Panc1 (cell line): ENCODE measurements around the gene RABGGTA.

Source experiments
- POLR2AphosphoS5 ChIP-seq: IDR thresholded peaks from 2 replicates; pipeline ENCODE4 v1.6.1; 2012; ENCODE audit warnings: mild to moderate bottlenecking, low read depth, low read length, moderate library complexity
- TF ChIP-seq, protein P1 (sequence below): fragments of 450-650 bp; IDR thresholded peaks from 2 replicates; pipeline ENCODE4 v1.5.1; 2017; ENCODE audit warnings: mild to moderate bottlenecking
- TF ChIP-seq, protein P2 (sequence below), 2 experiments: IDR thresholded peaks; 2 replicates each; pipeline ENCODE4 v1.6.1; 2011 to 2012; ENCODE audit warnings: low read depth in 2 of 2, control low read depth in 1 of 2, low read length in 1 of 2, mild to moderate bottlenecking in 1 of 2, moderate library complexity in 1 of 2; ENCODE audit not compliant: insufficient read depth in 1 of 2

DNA sequence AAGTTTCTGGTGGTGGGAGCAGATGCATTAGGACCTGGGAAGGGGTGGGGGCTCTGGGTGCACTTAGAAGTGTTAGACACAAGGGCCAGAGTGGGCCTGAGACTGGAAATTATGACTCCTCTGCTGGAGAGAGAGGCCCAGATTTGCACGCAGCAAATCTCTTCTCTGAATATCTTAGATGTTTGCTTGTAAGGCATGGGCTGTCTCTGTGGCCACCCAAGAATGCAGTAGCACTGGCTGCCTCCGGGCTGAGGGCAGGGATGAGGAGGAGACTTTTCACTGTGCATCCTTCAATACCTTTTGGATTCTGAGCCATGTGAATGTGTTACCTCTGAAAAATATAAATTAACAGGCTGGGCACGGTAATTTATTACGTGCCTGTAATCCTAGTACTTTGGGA lies 14.0 kb upstream of the RABGGTA start:
- TF ChIP-seq, protein P1, sequence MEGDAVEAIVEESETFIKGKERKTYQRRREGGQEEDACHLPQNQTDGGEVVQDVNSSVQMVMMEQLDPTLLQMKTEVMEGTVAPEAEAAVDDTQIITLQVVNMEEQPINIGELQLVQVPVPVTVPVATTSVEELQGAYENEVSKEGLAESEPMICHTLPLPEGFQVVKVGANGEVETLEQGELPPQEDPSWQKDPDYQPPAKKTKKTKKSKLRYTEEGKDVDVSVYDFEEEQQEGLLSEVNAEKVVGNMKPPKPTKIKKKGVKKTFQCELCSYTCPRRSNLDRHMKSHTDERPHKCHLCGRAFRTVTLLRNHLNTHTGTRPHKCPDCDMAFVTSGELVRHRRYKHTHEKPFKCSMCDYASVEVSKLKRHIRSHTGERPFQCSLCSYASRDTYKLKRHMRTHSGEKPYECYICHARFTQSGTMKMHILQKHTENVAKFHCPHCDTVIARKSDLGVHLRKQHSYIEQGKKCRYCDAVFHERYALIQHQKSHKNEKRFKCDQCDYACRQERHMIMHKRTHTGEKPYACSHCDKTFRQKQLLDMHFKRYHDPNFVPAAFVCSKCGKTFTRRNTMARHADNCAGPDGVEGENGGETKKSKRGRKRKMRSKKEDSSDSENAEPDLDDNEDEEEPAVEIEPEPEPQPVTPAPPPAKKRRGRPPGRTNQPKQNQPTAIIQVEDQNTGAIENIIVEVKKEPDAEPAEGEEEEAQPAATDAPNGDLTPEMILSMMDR = no peak
- TF ChIP-seq, protein P2, sequence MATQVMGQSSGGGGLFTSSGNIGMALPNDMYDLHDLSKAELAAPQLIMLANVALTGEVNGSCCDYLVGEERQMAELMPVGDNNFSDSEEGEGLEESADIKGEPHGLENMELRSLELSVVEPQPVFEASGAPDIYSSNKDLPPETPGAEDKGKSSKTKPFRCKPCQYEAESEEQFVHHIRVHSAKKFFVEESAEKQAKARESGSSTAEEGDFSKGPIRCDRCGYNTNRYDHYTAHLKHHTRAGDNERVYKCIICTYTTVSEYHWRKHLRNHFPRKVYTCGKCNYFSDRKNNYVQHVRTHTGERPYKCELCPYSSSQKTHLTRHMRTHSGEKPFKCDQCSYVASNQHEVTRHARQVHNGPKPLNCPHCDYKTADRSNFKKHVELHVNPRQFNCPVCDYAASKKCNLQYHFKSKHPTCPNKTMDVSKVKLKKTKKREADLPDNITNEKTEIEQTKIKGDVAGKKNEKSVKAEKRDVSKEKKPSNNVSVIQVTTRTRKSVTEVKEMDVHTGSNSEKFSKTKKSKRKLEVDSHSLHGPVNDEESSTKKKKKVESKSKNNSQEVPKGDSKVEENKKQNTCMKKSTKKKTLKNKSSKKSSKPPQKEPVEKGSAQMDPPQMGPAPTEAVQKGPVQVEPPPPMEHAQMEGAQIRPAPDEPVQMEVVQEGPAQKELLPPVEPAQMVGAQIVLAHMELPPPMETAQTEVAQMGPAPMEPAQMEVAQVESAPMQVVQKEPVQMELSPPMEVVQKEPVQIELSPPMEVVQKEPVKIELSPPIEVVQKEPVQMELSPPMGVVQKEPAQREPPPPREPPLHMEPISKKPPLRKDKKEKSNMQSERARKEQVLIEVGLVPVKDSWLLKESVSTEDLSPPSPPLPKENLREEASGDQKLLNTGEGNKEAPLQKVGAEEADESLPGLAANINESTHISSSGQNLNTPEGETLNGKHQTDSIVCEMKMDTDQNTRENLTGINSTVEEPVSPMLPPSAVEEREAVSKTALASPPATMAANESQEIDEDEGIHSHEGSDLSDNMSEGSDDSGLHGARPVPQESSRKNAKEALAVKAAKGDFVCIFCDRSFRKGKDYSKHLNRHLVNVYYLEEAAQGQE (IDR thresholded peaks at IDR 0.05; ENCODE audit: insufficient read depth in 1 of 2, low read depth in 2 of 2, low read length in 1 of 2) = no peak
- no peak for TF ChIP-seq POLR2AphosphoS5
